ENCODE measurements around the gene BSPRY. TPM values are rescaled to one million over a fixed set of nuclear protein-coding genes. Genes with fewer than 3 reads are reported as not detected.
A peak's percentile ranks its signal among the peaks of the same experiment; 100 is the strongest.

Gene BSPRY
- total and polyA plus RNA-seq, 2 donors (not counting 1 experiment from before 2014, with no cell fraction given): not detected

DNA sequence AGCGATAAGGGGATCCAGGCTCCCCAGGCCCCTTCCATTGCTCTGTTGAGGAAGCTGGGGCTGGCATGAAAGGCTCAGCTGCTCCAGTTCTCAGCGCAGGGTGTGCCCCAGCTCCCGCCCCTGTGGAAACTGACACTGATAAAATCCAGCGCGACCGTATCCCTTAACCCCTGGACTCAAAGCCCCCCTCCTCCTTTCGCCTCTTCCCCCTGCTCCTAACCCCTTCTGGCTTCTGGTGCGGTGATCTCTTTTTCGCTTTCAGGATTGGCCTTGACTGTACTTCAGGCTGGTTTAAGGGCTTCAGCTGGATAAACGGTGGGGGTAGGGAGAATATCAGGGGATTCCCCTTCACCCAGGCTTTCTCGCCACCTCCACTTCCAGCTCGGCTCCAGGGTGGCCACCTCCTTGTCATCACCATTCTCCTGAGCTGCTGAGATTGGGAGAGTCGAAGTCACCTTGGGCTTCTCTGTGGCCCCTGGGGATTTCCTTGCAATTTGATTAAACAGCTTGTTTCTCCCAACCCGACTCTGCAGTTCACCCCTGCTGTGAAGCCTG, 843 bp downstream of the BSPRY start:
- Histone ChIP-seq H2AFZ (ENCODE audit: low read length) (no peak overlapping the region), H3K36me3 (ENCODE audit: control insufficient read depth, insufficient read depth, low read length) (no peaks in the 10 kb centered on the region), H3K4me3 (replicated peaks in 1 of 4; ENCODE audit: control extremely low read depth in 1 of 4, insufficient read depth in 1 of 4, low read depth in 3 of 4, low read length in 4 of 4) (no peak overlapping the region), H4K20me1 (ENCODE audit: control insufficient read depth, extremely low read depth, insufficient read depth, low read length) (no peaks in the 10 kb centered on the region), H3K9ac (ENCODE audit: insufficient read depth, low read length) (no peak overlapping the region), H3K9me3 (ENCODE audit: control insufficient read depth, insufficient read depth, low read depth, low read length) (no peaks in the 10 kb centered on the region), H3K27ac (ENCODE audit: insufficient read depth, low read length) (no peak overlapping the region), H3K4me2 (ENCODE audit: extremely low read depth, insufficient read depth, low read length) (peak overlapping the region; percentile 52), H3K4me1 (ENCODE audit: control insufficient read depth, extremely low read depth, insufficient read depth, low read length) (no peaks in the 10 kb centered on the region), H3K27me3 (ENCODE audit: control insufficient read depth, insufficient read depth, low read length) (peaks cover 32% of the 10 kb centered on the region), H3K79me2 (ENCODE audit: control insufficient read depth, insufficient read depth, low read length) (no peaks in the 10 kb centered on the region)
- TF ChIP-seq EZH2 (IDR thresholded peaks at IDR 0.05; ENCODE audit: low read length, missing control alignments): peak; percentile 95
- TF ChIP-seq, protein P1, sequence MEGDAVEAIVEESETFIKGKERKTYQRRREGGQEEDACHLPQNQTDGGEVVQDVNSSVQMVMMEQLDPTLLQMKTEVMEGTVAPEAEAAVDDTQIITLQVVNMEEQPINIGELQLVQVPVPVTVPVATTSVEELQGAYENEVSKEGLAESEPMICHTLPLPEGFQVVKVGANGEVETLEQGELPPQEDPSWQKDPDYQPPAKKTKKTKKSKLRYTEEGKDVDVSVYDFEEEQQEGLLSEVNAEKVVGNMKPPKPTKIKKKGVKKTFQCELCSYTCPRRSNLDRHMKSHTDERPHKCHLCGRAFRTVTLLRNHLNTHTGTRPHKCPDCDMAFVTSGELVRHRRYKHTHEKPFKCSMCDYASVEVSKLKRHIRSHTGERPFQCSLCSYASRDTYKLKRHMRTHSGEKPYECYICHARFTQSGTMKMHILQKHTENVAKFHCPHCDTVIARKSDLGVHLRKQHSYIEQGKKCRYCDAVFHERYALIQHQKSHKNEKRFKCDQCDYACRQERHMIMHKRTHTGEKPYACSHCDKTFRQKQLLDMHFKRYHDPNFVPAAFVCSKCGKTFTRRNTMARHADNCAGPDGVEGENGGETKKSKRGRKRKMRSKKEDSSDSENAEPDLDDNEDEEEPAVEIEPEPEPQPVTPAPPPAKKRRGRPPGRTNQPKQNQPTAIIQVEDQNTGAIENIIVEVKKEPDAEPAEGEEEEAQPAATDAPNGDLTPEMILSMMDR (conservative IDR thresholded peaks at IDR 0.05 in 1 of 2, IDR thresholded peaks at IDR 0.05 in 1 of 2; ENCODE audit: low read depth in 1 of 2, low read length in 2 of 2): no peak
- DNase-seq (ENCODE audit: low read depth in 2 of 2): no peak

- Histone ChIP-seq H3K79me2 (ENCODE audit: control insufficient read depth, insufficient read depth, low read length) (no peaks in the 10 kb centered on the region), H3K36me3 (ENCODE audit: control insufficient read depth, insufficient read depth, low read length) (no peaks in the 10 kb centered on the region), H3K9ac (ENCODE audit: insufficient read depth, low read length) (no peak overlapping the region), H3K4me1 (ENCODE audit: control insufficient read depth, extremely low read depth, insufficient read depth, low read length) (no peaks in the 10 kb centered on the region), H4K20me1 (ENCODE audit: control insufficient read depth, extremely low read depth, insufficient read depth, low read length) (no peaks in the 10 kb centered on the region), H2AFZ (ENCODE audit: low read length) (no peak overlapping the region), H3K27me3 (ENCODE audit: control insufficient read depth, insufficient read depth, low read length) (peaks cover 35% of the 10 kb centered on the region), H3K27ac (ENCODE audit: insufficient read depth, low read length) (no peak overlapping the region), H3K4me2 (ENCODE audit: extremely low read depth, insufficient read depth, low read length) (no peak overlapping the region), H3K9me3 (ENCODE audit: control insufficient read depth, insufficient read depth, low read depth, low read length) (no peaks in the 10 kb centered on the region), H3K4me3 (replicated peaks in 1 of 4; ENCODE audit: control extremely low read depth in 1 of 4, insufficient read depth in 1 of 4, low read depth in 3 of 4, low read length in 4 of 4) (no peak overlapping the region)
- TF ChIP-seq, protein P1 (conservative IDR thresholded peaks at IDR 0.05 in 1 of 2, IDR thresholded peaks at IDR 0.05 in 1 of 2; ENCODE audit: low read depth in 1 of 2, low read length in 2 of 2): no peak
- no peak for TF ChIP-seq EZH2 (IDR thresholded peaks at IDR 0.05; ENCODE audit: low read length, missing control alignments)
- DNase-seq (ENCODE audit: low read depth in 2 of 2): no peak
Measured at GRCh38 chr9:113350937-113351336, 1.6 kb downstream of the BSPRY start.

DNA sequence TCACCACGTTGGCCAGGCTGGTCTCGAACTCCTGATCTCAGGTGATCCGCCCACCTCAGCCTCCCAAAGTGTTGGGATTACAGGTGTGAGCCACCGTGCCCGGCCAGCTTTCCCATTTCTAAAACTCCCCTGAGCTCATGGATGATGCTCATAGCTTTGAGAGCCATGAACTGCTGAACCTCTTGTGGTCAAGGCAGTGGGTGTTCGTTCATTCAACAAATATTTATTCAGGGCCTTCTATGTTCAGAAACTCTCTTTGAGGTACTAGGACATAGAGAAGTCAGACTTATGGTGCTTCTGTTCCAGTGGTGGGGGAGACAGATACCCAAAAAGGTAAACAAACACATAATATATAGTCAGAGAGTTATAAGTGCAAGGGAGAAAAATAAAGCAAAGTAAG, 2.7 kb downstream of the BSPRY start:
- no peaks in the 10 kb centered on the region for H3K9me3 ChIP-seq (ENCODE audit: control insufficient read depth, insufficient read depth, low read depth, low read length)
- H3K36me3 ChIP-seq (ENCODE audit: control insufficient read depth, insufficient read depth, low read length): no peaks in the 10 kb centered on the region
- H4K20me1 ChIP-seq (ENCODE audit: control insufficient read depth, extremely low read depth, insufficient read depth, low read length): no peaks in the 10 kb centered on the region
- no peak overlapping the region for H3K4me2 ChIP-seq (ENCODE audit: extremely low read depth, insufficient read depth, low read length)
- no peaks in the 10 kb centered on the region for H3K79me2 ChIP-seq (ENCODE audit: control insufficient read depth, insufficient read depth, low read length)
- no peaks in the 10 kb centered on the region for H3K4me1 ChIP-seq (ENCODE audit: control insufficient read depth, extremely low read depth, insufficient read depth, low read length)
- no peak overlapping the region for H3K9ac ChIP-seq (ENCODE audit: insufficient read depth, low read length)
- H3K4me3 ChIP-seq (replicated peaks in 1 of 4; ENCODE audit: control extremely low read depth in 1 of 4, insufficient read depth in 1 of 4, low read depth in 3 of 4, low read length in 4 of 4): no peak overlapping the region
- no peak overlapping the region for H2AFZ ChIP-seq (ENCODE audit: low read length)
- peaks cover 45% of the 10 kb centered on the region for H3K27me3 ChIP-seq (ENCODE audit: control insufficient read depth, insufficient read depth, low read length)
- peak in 1 of 2 donors; percentile 8 for DNase-seq (ENCODE audit: low read depth in 2 of 2)
- H3K27ac ChIP-seq (ENCODE audit: insufficient read depth, low read length): no peak overlapping the region
- no peak for TF ChIP-seq EZH2 (IDR thresholded peaks at IDR 0.05; ENCODE audit: low read length, missing control alignments)
- TF ChIP-seq, protein P1 (conservative IDR thresholded peaks at IDR 0.05 in 1 of 2, IDR thresholded peaks at IDR 0.05 in 1 of 2; ENCODE audit: low read depth in 1 of 2, low read length in 2 of 2): no peak
